ENCODE results near the gene KDR.

KDR gene

GRCh38 chr4:55123791-55124190, 1.6 kb downstream of the KDR start:
- TF ChIP-seq ZFX (IDR thresholded peaks at IDR 0.05) (no peak), CTCF (conservative IDR thresholded peaks at IDR 0.05) (no peak)
- H3K27ac ChIP-seq: no peak overlapping the region

GRCh38 chr4:55122235-55122634, 3.2 kb downstream of the KDR start:
- H3K27ac ChIP-seq: no peak overlapping the region
- TF ChIP-seq ZFX (IDR thresholded peaks at IDR 0.05) (no peak), CTCF (conservative IDR thresholded peaks at IDR 0.05) (no peak)

GRCh38 chr4:55121246-55121645, 4.1 kb downstream of the KDR start:
- TF ChIP-seq ZFX (IDR thresholded peaks at IDR 0.05): no peak
- TF ChIP-seq CTCF (conservative IDR thresholded peaks at IDR 0.05): no peak
- no peak overlapping the region for H3K27ac ChIP-seq

GRCh38 chr4:55118397-55118796, 7.0 kb downstream of the KDR start:
- no peak overlapping the region for H3K27ac ChIP-seq
- TF ChIP-seq CTCF (conservative IDR thresholded peaks at IDR 0.05) (no peak), ZFX (IDR thresholded peaks at IDR 0.05) (no peak)

GRCh38 chr4:55117511-55117910, 7.9 kb downstream of the KDR start:
- no peak for TF ChIP-seq CTCF (conservative IDR thresholded peaks at IDR 0.05)
- TF ChIP-seq ZFX (IDR thresholded peaks at IDR 0.05): no peak
- H3K27ac ChIP-seq: no peak overlapping the region

- no peak overlapping the region for H3K27ac ChIP-seq
- TF ChIP-seq ZFX (IDR thresholded peaks at IDR 0.05) (no peak), CTCF (conservative IDR thresholded peaks at IDR 0.05) (no peak)
Observed at GRCh38 chr4:55116450-55116849, 8.9 kb downstream of the KDR start.

- TF ChIP-seq CTCF (conservative IDR thresholded peaks at IDR 0.05) (no peak), ZFX (IDR thresholded peaks at IDR 0.05) (no peak)
- H3K27ac ChIP-seq: no peak overlapping the region
Observed at GRCh38 chr4:55111601-55112000, 13.8 kb downstream of the KDR start.
